IMR-90 (cell line): ENCODE measurements around the gene ERCC1. TPM values are rescaled to one million over a fixed set of nuclear protein-coding genes. Genes with fewer than 3 reads are reported as not detected.

Experiments
- ATAC-seq: fragments of 200-7000 bp; cut with Tn5 transposase; 2 replicates; pipeline ENCODE4 v1.9.1; 2020; ENCODE audit warnings: low read depth, mild to moderate bottlenecking, moderate library complexity
- BruUV-seq: library from RNA; stranded (reverse); fragments of 400-500 nt; replicated peaks from 2 replicates; lab custom pipeline; 2021; lab: Mats Ljungman, UMichigan
- CTCF ChIA-PET: fragments of 300-600 bp; formaldehyde crosslinking; extraction: SDS; loops from one replicate; lab custom pipeline; 2021; ENCODE audit warnings: antibody characterized with exemption; lab: Yijun Ruan, JAX
- POLR2A ChIA-PET: fragments of 300-600 bp; sonication (Branson Sonifier 250); formaldehyde crosslinking; loops from one replicate; lab custom pipeline; 2022; ENCODE audit warnings: antibody characterized with exemption; ENCODE audit not compliant: unreplicated experiment; lab: Charles Lee
- DNase-seq: peaks from one replicate; pipeline ENCODE4 v3.0.0; 2013
- H2AFZ ChIP-seq: replicated peaks from 2 replicates; pipeline ENCODE3; 2013; ENCODE audit warnings: low read length, mild to moderate bottlenecking; ENCODE audit not compliant: poor library complexity
- H2AK5ac ChIP-seq: 2 replicates; pipeline ENCODE4 v1.6.1; 2013; ENCODE audit warnings: low read depth, low read length, inconsistent platforms
- H2AK9ac ChIP-seq: replicated peaks from 2 replicates; pipeline ENCODE3; 2013; ENCODE audit warnings: mild to moderate bottlenecking, low read depth, low read length, moderate library complexity; ENCODE audit not compliant: poor library complexity
- H2BK120ac ChIP-seq: 2 replicates; pipeline ENCODE4 v1.6.1; 2013; ENCODE audit warnings: low read depth, low read length, inconsistent platforms
- H2BK15ac ChIP-seq: 3 replicates; pipeline ENCODE4 v1.6.1; 2013; ENCODE audit warnings: low read depth, low read length, inconsistent platforms
- H2BK20ac ChIP-seq: 2 replicates; pipeline ENCODE4 v1.6.1; 2013; ENCODE audit warnings: low read depth, mild to moderate bottlenecking, inconsistent platforms, low read length, moderate library complexity
- H2BK5ac ChIP-seq: 2 replicates; pipeline ENCODE4 v1.6.1; 2013; ENCODE audit warnings: mild to moderate bottlenecking, low read depth, low read length, inconsistent platforms; ENCODE audit not compliant: poor library complexity, severe bottlenecking
- H3K14ac ChIP-seq: replicated peaks from 2 replicates; pipeline ENCODE4 v1.6.1; 2013; ENCODE audit warnings: low read depth, low read length, inconsistent platforms
- H3K18ac ChIP-seq: 2 replicates; pipeline ENCODE4 v1.6.1; 2013; ENCODE audit warnings: low read depth, low read length, control low read depth
- H3K23ac ChIP-seq: 2 replicates; pipeline ENCODE4 v1.6.1; 2013; ENCODE audit warnings: low read depth, low read length, inconsistent platforms
- H3K27ac ChIP-seq: 2 replicates; pipeline ENCODE4 v1.5.1; 2013; ENCODE audit warnings: mild to moderate bottlenecking, control low read depth, low read length; ENCODE audit not compliant: insufficient read depth
- H3K27me3 ChIP-seq: 2 replicates; pipeline ENCODE4 v1.6.1; 2013; ENCODE audit warnings: low read length; ENCODE audit not compliant: control insufficient read depth, insufficient read depth
- H3K36me3 ChIP-seq: 2 replicates; pipeline ENCODE4 v1.6.1; 2013; ENCODE audit warnings: low read length, mixed read lengths; ENCODE audit not compliant: control insufficient read depth, insufficient read depth
- H3K4ac ChIP-seq: 2 replicates; pipeline ENCODE4 v1.6.1; 2013; ENCODE audit warnings: low read depth, low read length, inconsistent platforms
- H3K4me1 ChIP-seq: 2 replicates; pipeline ENCODE4 v1.6.1; 2013; ENCODE audit warnings: low read length, mixed read lengths; ENCODE audit not compliant: control insufficient read depth, insufficient read depth
- H3K4me2 ChIP-seq: 2 replicates; pipeline ENCODE4 v1.6.1; 2013; ENCODE audit warnings: low read depth, mild to moderate bottlenecking, control low read depth, low read length, moderate library complexity
- H3K4me3 ChIP-seq: 2 replicates; pipeline ENCODE4 v1.5.1; 2013; ENCODE audit warnings: low read depth, mild to moderate bottlenecking, control low read depth, low read length, moderate library complexity; ENCODE audit not compliant: insufficient read depth
- H3K56ac ChIP-seq: 2 replicates; pipeline ENCODE4 v1.6.1; 2013; ENCODE audit warnings: low read length, inconsistent platforms; ENCODE audit not compliant: insufficient read depth; ENCODE audit errors: extremely low read depth
- H3K79me1 ChIP-seq, 2 experiments: 2 replicates each; pipeline ENCODE4 v1.6.1; 2013; ENCODE audit warnings: low read length in 2 of 2, inconsistent platforms in 1 of 2, low read depth in 1 of 2
- H3K9ac ChIP-seq: 2 replicates; pipeline ENCODE4 v1.6.1; 2013; ENCODE audit warnings: low read depth, low read length, control low read depth
- H3K9me1 ChIP-seq: 2 replicates; pipeline ENCODE4 v1.6.1; 2013; ENCODE audit warnings: low read length, inconsistent platforms; ENCODE audit not compliant: insufficient read depth
- H3K9me3 ChIP-seq: 2 replicates; pipeline ENCODE4 v1.6.1; 2013; ENCODE audit warnings: low read length; ENCODE audit not compliant: control insufficient read depth, insufficient read depth
- H4K20me1 ChIP-seq: 2 replicates; pipeline ENCODE4 v1.6.1; 2013; ENCODE audit warnings: low read length, inconsistent platforms; ENCODE audit not compliant: insufficient read depth
- H4K5ac ChIP-seq: 2 replicates; pipeline ENCODE4 v1.6.1; 2013; ENCODE audit warnings: mild to moderate bottlenecking, low read depth, low read length, control low read depth
- H4K8ac ChIP-seq, 2 experiments: 2 replicates each; pipeline ENCODE4 v1.6.1; 2013; ENCODE audit warnings: low read depth in 2 of 2, low read length in 2 of 2, control low read depth in 1 of 2, inconsistent platforms in 1 of 2
- H4K91ac ChIP-seq: 2 replicates; pipeline ENCODE4 v1.6.1; 2013; ENCODE audit warnings: low read depth, low read length, inconsistent platforms; ENCODE audit not compliant: insufficient read depth
- BHLHE40 ChIP-seq: fragments of 150-350 bp; IDR thresholded peaks from 2 replicates; pipeline ENCODE4 v1.6.1; 2016; ENCODE audit warnings: mild to moderate bottlenecking, low read depth, low read length
- CEBPB ChIP-seq: IDR thresholded peaks from 2 replicates; pipeline ENCODE4 v1.6.1; 2012; ENCODE audit warnings: low read depth, low read length, improper control_type of control experiment
- CTCF ChIP-seq: conservative IDR thresholded peaks from 2 replicates; pipeline ENCODE4 v1.5.1; 2012; ENCODE audit warnings: mild to moderate bottlenecking, low read depth, low read length, improper control_type of control experiment
- ELK1 ChIP-seq: fragments of 150-350 bp; IDR thresholded peaks from 2 replicates; pipeline ENCODE4 v1.6.1; 2016; ENCODE audit warnings: low read depth, mild to moderate bottlenecking, low read length, moderate library complexity, borderline replicate concordance
- FOS ChIP-seq: fragments of 150-350 bp; IDR thresholded peaks from 2 replicates; pipeline ENCODE4 v1.6.1; 2016; ENCODE audit warnings: low read depth, low read length
- MAFK ChIP-seq: IDR thresholded peaks from 2 replicates; pipeline ENCODE4 v1.6.1; 2012; ENCODE audit warnings: low read depth, low read length, improper control_type of control experiment
- MAZ ChIP-seq: IDR thresholded peaks from 2 replicates; pipeline ENCODE4 v1.6.1; 2012; ENCODE audit warnings: low read depth, mild to moderate bottlenecking, low read length, improper control_type of control experiment, moderate library complexity, borderline replicate concordance
- MXI1 ChIP-seq: IDR thresholded peaks from 2 replicates; pipeline ENCODE4 v1.6.1; 2012; ENCODE audit warnings: low read depth, mild to moderate bottlenecking, low read length, moderate library complexity, borderline replicate concordance
- NFE2L2 ChIP-seq: fragments of 150-350 bp; IDR thresholded peaks from 2 replicates; pipeline ENCODE4 v1.6.1; 2016; ENCODE audit warnings: low read depth, mild to moderate bottlenecking, low read length
- POLR2A ChIP-seq: IDR thresholded peaks from 2 replicates; pipeline ENCODE4 v1.6.1; 2012; ENCODE audit warnings: mild to moderate bottlenecking, low read depth, low read length
- RFX5 ChIP-seq: IDR thresholded peaks from 2 replicates; pipeline ENCODE4 v1.8.0; 2012; ENCODE audit warnings: low read depth, mild to moderate bottlenecking, low read length, moderate library complexity
- SMC3 ChIP-seq: fragments of 150-350 bp; IDR thresholded peaks from 2 replicates; pipeline ENCODE4 v1.6.1; 2016; ENCODE audit warnings: low read depth, mild to moderate bottlenecking, antibody characterized with exemption, low read length, moderate library complexity
- USF2 ChIP-seq: fragments of 150-350 bp; IDR thresholded peaks from 2 replicates; pipeline ENCODE4 v1.6.1; 2017; ENCODE audit warnings: mild to moderate bottlenecking, antibody characterized with exemption, low read length, low read depth
- WGBS, 2 experiments: methylation state at CpG; one replicate each; pipeline versions ENCODE4 v1.1.5 to v1.1.7; 2013; ENCODE audit warnings: missing lambda C conversion rate in 2 of 2; ENCODE audit not compliant: insufficient read length in 1 of 2; ENCODE audit errors: extremely low coverage in 2 of 2; 5-methylcytosine and 5-hydroxymethylcytosine counted together
- dilution Hi-C: fragments of 300-500 bp; cut with HindIII; formaldehyde crosslinking; loops from one replicate; pipeline ENCODE4 v1.14.3; 2018; ENCODE audit warnings: low sequenced_read_pairs; ENCODE audit not compliant: unreplicated experiment
- in situ Hi-C: fragments of 300-500 bp; cut with MboI; formaldehyde crosslinking; loops from 3 replicates; pipeline ENCODE4 v1.14.3; 2019; ENCODE audit warnings: low sequenced_read_pairs, inconsistent platforms, mixed read lengths
- intact Hi-C: fragments of 100-400 bp; cut with micrococcal nuclease; formaldehyde crosslinking; loops from 2 replicates; pipeline ENCODE4 v1.10.0; 2022
- polyA plus RNA-seq, 3 experiments: library from polyadenylated mRNA; depleted of rRNA; stranded (reverse); fragments of >200 nt; gene quantifications; 2 replicates each; pipeline ENCODE4 v1.2.3, GENCODE V29; 2012; ENCODE audit warnings: low replicate concordance in 1 of 3
- total RNA-seq: library from RNA; depleted of rRNA; stranded (reverse); fragments of >200 nt; gene quantifications from 2 replicates; pipeline ENCODE4 v1.2.3, GENCODE V29; 2012

ERCC1 gene
- total and polyA plus RNA-seq, 2 of the 4 experiments (the other 2 are of a cell fraction): 84.2 to 132 TPM

- no peak overlapping the region for H2BK15ac ChIP-seq
- no peaks in the 10 kb centered on the region for H3K27me3 ChIP-seq
- H3K14ac ChIP-seq: no peak overlapping the region
- intact Hi-C loops (no loop called here), in situ Hi-C loops (no loop called here), dilution Hi-C loops (no loop called here)
- CTCF ChIA-PET: no interaction called here
- H2BK20ac ChIP-seq: no peak overlapping the region
- H3K4me1 ChIP-seq: no peaks in the 10 kb centered on the region
- no peak overlapping the region for H4K8ac ChIP-seq
- H2AFZ ChIP-seq: no peak overlapping the region
- ATAC-seq (no peak), DNase-seq (no peak)
- no peaks in the 10 kb centered on the region for H3K9me1 ChIP-seq
- no peak overlapping the region for H3K27ac ChIP-seq
- H3K4ac ChIP-seq: no peak overlapping the region
- H2BK5ac ChIP-seq: no peak overlapping the region
- no peak overlapping the region for H3K4me2 ChIP-seq
- WGBS, 2 experiments: 78% methylated on average over 5 of the region's 16 CpGs; no CpG with 5 or more reads in 1 of the 2 experiments
- H3K36me3 ChIP-seq: peaks cover 36% of the 10 kb centered on the region
- H3K23ac ChIP-seq: no peak overlapping the region
- no peak overlapping the region for H2AK9ac ChIP-seq
- no peak overlapping the region for H3K56ac ChIP-seq
- TF ChIP-seq CEBPB (no peak), POLR2A (no peak), MAZ (no peak), MAFK (no peak), SMC3 (no peak), RFX5 (no peak), BHLHE40 (no peak), MXI1 (no peak), ELK1 (no peak), CTCF (no peak), FOS (no peak), USF2 (no peak), NFE2L2 (no peak)
- peaks cover 7 to 14% of the 10 kb centered on the region in 2 experiments for H3K79me1 ChIP-seq
- H4K5ac ChIP-seq: no peak overlapping the region
- H3K9ac ChIP-seq: no peak overlapping the region
- POLR2A ChIA-PET: no interaction called here
- H2BK120ac ChIP-seq: no peak overlapping the region
- no peak overlapping the region for H3K18ac ChIP-seq
- H3K9me3 ChIP-seq: no peaks in the 10 kb centered on the region
- no TSS peak for BruUV-seq
- H4K20me1 ChIP-seq: no peaks in the 10 kb centered on the region
- H2AK5ac ChIP-seq: no peak overlapping the region
- H3K4me3 ChIP-seq: no peak overlapping the region
- H4K91ac ChIP-seq: no peak overlapping the region
These were observed 61.4 kb downstream of the ERCC1 start for GRCh38 chr19:45362291-45362690.
